Cardiac septum (tissue), 1 donor: ENCODE data around the gene RPSA. TPM values are rescaled to one million over a fixed set of nuclear protein-coding genes. Genes with fewer than 3 reads are reported as not detected.
"Not testable (repeated sequence)": the region's sequence is repeated elsewhere in the genome, so short reads cannot be mapped to it uniquely, and the experiment has no call there.

Experiments
- DNase-seq: peaks from one replicate; pipeline ENCODE4 v3.0.0-alpha.2; 2020; ENCODE audit warnings: low spot score
- intact Hi-C: fragments of 100-400 bp; cut with DNase I; formaldehyde crosslinking; loops from one replicate; pipeline ENCODE4 v1.14.0; 2022
- total RNA-seq: library from RNA; stranded (reverse); fragmentation: NEBNext Ultra II Directional; extraction: Animal tissue kit (Norgen Biotek cat#: 25700); gene quantifications from one replicate; pipeline ENCODE4 v1.2.1, GENCODE V29; 2021
- donor health status: DM: no; HTN: no; CAD: no.

RPSA gene
- total RNA-seq, 1 donor from 2014 or later = 333 TPM

- no peak for DNase-seq
- intact Hi-C loops = no loop called here
These were observed 39.9 kb downstream of the RPSA start for GRCh38 chr3:39446444-39446843.

GRCh38 chr3:39447637-39448483 lies 41.3 kb downstream of the RPSA start:
- DNase-seq = no peak

GRCh38 chr3:39448506-39449233 lies 42.1 kb downstream of the RPSA start:
- no peak for DNase-seq
- intact Hi-C loops = loop anchor here (2.0 kb wide), 1 partner anchor 50 kb away; no protein-coding TSS in a partner anchor

More at GRCh38 chr3:39447637-39448483, 41.3 kb downstream of the RPSA start:
- intact Hi-C loops = loop anchor here (2.0 kb wide), 1 partner anchor 51 kb away; no protein-coding TSS in a partner anchor

- no peak for DNase-seq
- intact Hi-C loops = loop anchor here (2.0 kb wide), 1 partner anchor 49 kb away; no protein-coding TSS in a partner anchor
These were observed 43.3 kb downstream of the RPSA start for GRCh38 chr3:39449796-39450195.

- DNase-seq = no peak
- intact Hi-C loops = no loop called here
These were observed 46.6 kb downstream of the RPSA start for GRCh38 chr3:39453134-39453533.

GRCh38 chr3:39453872-39454271 lies 47.4 kb downstream of the RPSA start:
- DNase-seq, intact Hi-C loops: not testable (repeated sequence)

GRCh38 chr3:39454591-39455217 lies 48.2 kb downstream of the RPSA start:
- intact Hi-C loops = no loop called here
- no peak for DNase-seq

GRCh38 chr3:39456159-39456558 lies 49.6 kb downstream of the RPSA start:
- DNase-seq = no peak
- intact Hi-C loops = no loop called here

GRCh38 chr3:39457361-39457760 lies 50.8 kb downstream of the RPSA start:
- intact Hi-C loops = no loop called here

GRCh38 chr3:39458579-39458978 lies 52.1 kb downstream of the RPSA start:
- DNase-seq, intact Hi-C loops: not testable (repeated sequence)

More at GRCh38 chr3:39457361-39457760, 50.8 kb downstream of the RPSA start:
- no peak for DNase-seq

GRCh38 chr3:39460677-39461076 lies 54.2 kb downstream of the RPSA start:
- intact Hi-C loops = no loop called here
- DNase-seq = no peak

Other genes with a start within 250 kb of the RPSA start
- gene XIRP1, start 214.1 kb upstream of the RPSA start, total RNA-seq = 1,123 TPM
- 1.3 TPM for gene CX3CR1, start 126.7 kb upstream of the RPSA start, total RNA-seq
- not detected for gene CCR8, start 77.0 kb upstream of the RPSA start, total RNA-seq
- 14.6 TPM for gene SLC25A38, start 23.4 kb upstream of the RPSA start, total RNA-seq
- 0.08 TPM for gene MOBP, start 61.0 kb downstream of the RPSA start, total RNA-seq